Activated T-helper 1 cell treated with anti-CD3 and anti-CD28 coated beads, Interleukin-2, amount 50 U/mL, for 16 hours (primary cell): Measurements from ENCODE around the gene CCDC27.
"Not testable (repeated sequence)": the region's sequence is repeated elsewhere in the genome, so short reads cannot be mapped to it uniquely, and the experiment has no call there.

Experiments used
- DNase-seq, 2 donors: peaks; one replicate each; pipeline ENCODE4 v3.0.0-alpha.2; 2020; ENCODE audit warnings: low read depth in 1 of 2, low spot score in 1 of 2

CCDC27 gene

GRCh38 chr1:3788756-3789420 is 36.6 kb downstream of the CCDC27 start:
- no peak for DNase-seq

- DNase-seq = no peak
These were observed 37.4 kb downstream of the CCDC27 start for GRCh38 chr1:3789421-3790300.

- DNase-seq = no peak
These were observed 38.3 kb downstream of the CCDC27 start for GRCh38 chr1:3790500-3790923.

- DNase-seq = no peak
These were observed 38.7 kb downstream of the CCDC27 start for GRCh38 chr1:3790952-3791351.

GRCh38 chr1:3795453-3796214 is 43.4 kb downstream of the CCDC27 start:
- no peak for DNase-seq

- peak; percentile 90 for DNase-seq
These were observed 44.2 kb downstream of the CCDC27 start, which contains the start of gene LRRC47 for GRCh38 chr1:3796215-3797061. Gene LRRC47 (minus strand): TSS chr1:3796498. CDS start chr1:3796476, 22 bp downstream.

GRCh38 chr1:3799976-3800685 is 47.9 kb downstream of the CCDC27 start:
- DNase-seq = no peak

GRCh38 chr1:3800795-3801194 is 48.5 kb downstream of the CCDC27 start:
- not testable (repeated sequence) for DNase-seq

- no peak for DNase-seq
These were observed 51.8 kb downstream of the CCDC27 start for GRCh38 chr1:3803905-3804626.

GRCh38 chr1:3804627-3804944 is 52.3 kb downstream of the CCDC27 start:
- DNase-seq = not testable (repeated sequence)

GRCh38 chr1:3805038-3805437 is 52.8 kb downstream of the CCDC27 start:
- no peak for DNase-seq

- no peak for DNase-seq
These were observed 55.5 kb downstream of the CCDC27 start for GRCh38 chr1:3807769-3808168.

- DNase-seq = no peak
These were observed 57.4 kb downstream of the CCDC27 start for GRCh38 chr1:3809680-3810079.

- not testable (repeated sequence) for DNase-seq
These were observed 58.0 kb downstream of the CCDC27 start for GRCh38 chr1:3810149-3810761.

- DNase-seq = no peak
These were observed 59.3 kb downstream of the CCDC27 start for GRCh38 chr1:3811595-3811911.

GRCh38 chr1:3814065-3814464 is 61.8 kb downstream of the CCDC27 start:
- DNase-seq = no peak

- no peak for DNase-seq
These were observed 62.7 kb downstream of the CCDC27 start for GRCh38 chr1:3814771-3815561.

GRCh38 chr1:3816331-3817137 is 64.3 kb downstream of the CCDC27 start:
- DNase-seq = no peak
